ENCODE measurements around the gene TMPRSS4. TPM values are rescaled to one million over a fixed set of nuclear protein-coding genes. Genes with fewer than 3 reads are reported as not detected.

The TMPRSS4 gene
- total RNA-seq, 6 experiments from 2014 or later, result 0.35 to 0.51 TPM; not detected in 4

GRCh38 chr11:118129471-118130172, 52.7 kb downstream of the TMPRSS4 start:
- Histone ChIP-seq H3K27ac (no peak overlapping the region), H3K4me3 (no peak overlapping the region), H3K27me3 (no peaks in the 10 kb centered on the region), H3K4me1 (no peaks in the 10 kb centered on the region), H3K9me3 (no peaks in the 10 kb centered on the region), H3K36me3 (no peaks in the 10 kb centered on the region)
- ATAC-seq (peak in 3 of 4 donors; percentile 26 to 55 (median 28)), DNase-seq (no peak)
- WGBS (ENCODE audit: insufficient coverage, low coverage, low lambda C conversion rate, missing lambda C conversion rate), result 65% methylated on average over 5 of the region's 6 CpGs
- TF ChIP-seq POLR2A (IDR thresholded peaks at IDR 0.05), result no peak
- no peak for TF ChIP-seq CTCF (IDR thresholded peaks at IDR 0.05)
- intact Hi-C loops (cut with DNase I), result no loop called here

DNA sequence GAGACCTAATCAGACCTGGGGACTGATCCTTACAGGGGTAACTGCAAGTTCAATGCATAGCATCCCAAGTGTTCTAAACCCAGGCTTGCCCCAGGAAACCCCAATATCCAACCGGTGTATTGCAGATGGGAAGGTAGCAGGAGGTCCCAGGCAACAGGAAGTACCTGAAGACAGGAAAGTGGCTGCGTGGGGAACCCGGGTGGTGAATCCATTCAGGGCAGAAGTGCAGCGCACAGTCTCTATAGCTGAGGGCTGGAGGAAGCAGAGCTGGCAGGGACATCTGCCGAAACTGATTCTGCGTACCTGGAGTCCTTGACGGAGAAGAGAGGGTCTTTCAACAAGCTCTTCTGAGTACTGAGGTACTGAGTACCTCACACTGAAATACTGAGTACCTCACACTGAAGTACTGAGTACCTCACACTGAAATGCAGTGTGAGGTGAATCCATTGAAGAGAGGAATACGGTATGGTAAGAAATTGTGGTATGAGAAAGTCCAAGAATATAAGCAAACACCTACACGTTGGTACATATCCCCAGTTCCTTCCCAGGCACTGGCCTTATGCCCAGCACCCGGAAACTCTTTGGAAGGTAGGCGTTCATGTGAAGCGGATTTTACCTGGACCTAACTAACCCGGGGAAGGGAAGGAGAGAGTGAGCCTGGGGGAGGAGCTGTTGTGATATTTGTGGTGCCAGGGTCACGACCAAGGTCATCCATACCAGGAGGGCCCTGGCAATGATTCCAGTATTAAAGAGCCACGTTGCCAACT, 55.7 kb downstream of the TMPRSS4 start:
- intact Hi-C loops (cut with DNase I), result no loop called here
- Histone ChIP-seq H3K27me3 (no peaks in the 10 kb centered on the region), H3K4me3 (no peak overlapping the region), H3K9me3 (no peaks in the 10 kb centered on the region), H3K36me3 (no peaks in the 10 kb centered on the region), H3K4me1 (no peaks in the 10 kb centered on the region), H3K27ac (no peak overlapping the region)
- TF ChIP-seq POLR2A (IDR thresholded peaks at IDR 0.05), result no peak
- DNase-seq (no peak), ATAC-seq (no peak)
- 63% methylated on average over 9 of the region's 15 CpGs for WGBS (ENCODE audit: insufficient coverage, low coverage, low lambda C conversion rate, missing lambda C conversion rate)

DNA sequence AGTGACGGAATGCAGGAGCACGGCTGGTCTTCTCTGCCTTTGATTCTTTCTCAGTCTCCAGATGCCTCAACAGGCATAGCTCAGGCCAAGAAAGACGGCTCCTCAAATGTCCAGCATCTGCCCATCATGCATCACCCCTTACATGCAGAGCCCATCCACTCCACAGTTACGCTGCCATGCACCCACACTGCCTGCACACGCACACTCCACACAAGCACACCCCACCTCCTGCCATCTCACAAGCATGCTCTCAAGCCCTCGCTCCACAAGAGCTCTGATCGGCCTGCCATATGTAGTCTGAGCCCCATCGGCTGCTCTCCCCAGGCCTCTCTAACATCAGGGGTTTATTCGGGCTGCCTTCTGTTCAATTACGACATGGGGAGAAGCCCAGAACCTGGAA, 56.9 kb downstream of the TMPRSS4 start:
- H3K36me3 ChIP-seq, result no peaks in the 10 kb centered on the region
- H3K27me3 ChIP-seq, result no peaks in the 10 kb centered on the region
- no peaks in the 10 kb centered on the region for H3K9me3 ChIP-seq
- no peak for DNase-seq
- ATAC-seq, result no peak
- TF ChIP-seq POLR2A (IDR thresholded peaks at IDR 0.05), result no peak
- TF ChIP-seq CTCF (IDR thresholded peaks at IDR 0.05), result no peak
- intact Hi-C loops (cut with DNase I), result no loop called here
- H3K4me1 ChIP-seq, result no peaks in the 10 kb centered on the region
- no peak overlapping the region for H3K27ac ChIP-seq
- 75% methylated on average over 6 of the region's 10 CpGs for WGBS (ENCODE audit: insufficient coverage, low coverage, low lambda C conversion rate, missing lambda C conversion rate)
- H3K4me3 ChIP-seq, result no peak overlapping the region

GRCh38 chr11:118135051-118135795, 58.3 kb downstream of the TMPRSS4 start:
- no peak for TF ChIP-seq POLR2A (IDR thresholded peaks at IDR 0.05)
- TF ChIP-seq CTCF (IDR thresholded peaks at IDR 0.05), result no peak
- Histone ChIP-seq H3K9me3 (no peaks in the 10 kb centered on the region), H3K27me3 (no peaks in the 10 kb centered on the region), H3K4me3 (no peak overlapping the region), H3K4me1 (no peaks in the 10 kb centered on the region), H3K36me3 (no peaks in the 10 kb centered on the region), H3K27ac (no peak overlapping the region)
- DNase-seq (no peak), ATAC-seq (no peak)
- 40% methylated on average over 1 of the region's 7 CpGs for WGBS (ENCODE audit: insufficient coverage, low coverage, low lambda C conversion rate, missing lambda C conversion rate)
- intact Hi-C loops (cut with DNase I), result no loop called here

Measured in right lobe of liver (tissue), 6 donors.